Stimulated activated CD4-positive, alpha-beta T cell treated with anti-CD3 and anti-CD28 coated beads, Interleukin-2, amount 100 ng/mL, for 24 hours (primary cell): ENCODE measurements around the gene MIB2.

ENCODE experiments used
- DNase-seq, 2 donors: peaks; one replicate each; pipeline ENCODE4 v3.0.0-alpha.2; 2020

Gene MIB2

GRCh38 chr1:1616045-1616790, 918 bp downstream of the MIB2 start:
- DNase-seq = peak; percentile 53 to 54

GRCh38 chr1:1616838-1617237, 1.5 kb downstream of the MIB2 start:
- DNase-seq = no peak

- no peak for DNase-seq
Observed at GRCh38 chr1:1617516-1617915, 2.2 kb downstream of the MIB2 start.

- DNase-seq = peak in 1 of 2 donors; percentile 0
Observed at GRCh38 chr1:1617925-1618324, 2.6 kb downstream of the MIB2 start.

GRCh38 chr1:1618396-1619068, 3.2 kb downstream of the MIB2 start:
- no peak for DNase-seq

- peak in 1 of 2 donors; percentile 9 for DNase-seq
Observed at GRCh38 chr1:1619917-1620361, 4.6 kb downstream of the MIB2 start.

GRCh38 chr1:1620433-1621139, 5.3 kb downstream of the MIB2 start:
- DNase-seq = no peak

GRCh38 chr1:1621173-1622009, 6.1 kb downstream of the MIB2 start:
- no peak for DNase-seq

GRCh38 chr1:1622010-1622787, 6.9 kb downstream of the MIB2 start:
- no peak for DNase-seq

GRCh38 chr1:1622788-1623094, 7.4 kb downstream of the MIB2 start:
- DNase-seq = no peak

- no peak for DNase-seq
Observed at GRCh38 chr1:1623181-1623630, 7.9 kb downstream of the MIB2 start.

- DNase-seq = no peak
Observed at GRCh38 chr1:1623631-1624442, 8.5 kb downstream of the MIB2 start.

- DNase-seq = no peak
Observed at GRCh38 chr1:1624443-1625403, 9.4 kb downstream of the MIB2 start.

GRCh38 chr1:1625404-1625775, 10.1 kb downstream of the MIB2 start:
- DNase-seq = no peak

- DNase-seq = no peak
Observed at GRCh38 chr1:1625824-1626206, 10.5 kb downstream of the MIB2 start.

GRCh38 chr1:1626207-1627141, 11.2 kb downstream of the MIB2 start:
- DNase-seq = no peak

- no peak for DNase-seq
Observed at GRCh38 chr1:1627261-1627828, 12.0 kb downstream of the MIB2 start.
